Testis (tissue), 2 donors: Measurements from ENCODE around the gene RPTN.

ENCODE experiments used
- POLR2A ChIP-seq: fragments of 450-650 bp; IDR thresholded peaks from one replicate; pipeline ENCODE4 v1.6.1; 2017; ENCODE audit warnings: antibody characterized with exemption, mild to moderate bottlenecking, moderate library complexity
- TF ChIP-seq, protein P1 (sequence below), 3 experiments: fragments of 450-650 bp in 2 of 3; fragments of 200-600 bp in 1 of 3; sonication (generic) in 1 of 3; IDR thresholded peaks; one replicate each; pipeline ENCODE4 v1.5.1; 2016 to 2019; ENCODE audit warnings: antibody characterized with exemption in 3 of 3, mild to moderate bottlenecking in 2 of 3, moderate library complexity in 1 of 3

DNA sequence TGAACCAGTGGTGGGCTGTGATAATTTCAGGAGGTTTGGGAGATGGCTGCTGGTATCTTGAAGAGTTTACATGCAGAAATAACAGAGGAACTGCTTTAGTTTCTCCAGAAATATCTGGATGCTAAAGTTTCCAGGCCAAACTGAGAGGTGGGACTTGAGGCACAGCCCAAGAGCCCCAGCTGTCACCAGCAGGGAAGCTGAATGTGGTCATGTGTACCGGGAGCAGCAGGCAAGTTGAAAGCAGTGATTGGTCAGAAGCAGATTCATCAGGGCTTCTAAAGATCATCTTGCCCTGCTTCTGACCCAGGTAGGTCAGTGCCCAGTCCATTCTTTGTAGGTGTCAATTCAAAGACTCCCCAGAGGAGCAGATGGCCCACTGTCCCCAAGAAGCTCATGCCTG is 7.9 kb upstream of the RPTN start:
- TF ChIP-seq, protein P1, sequence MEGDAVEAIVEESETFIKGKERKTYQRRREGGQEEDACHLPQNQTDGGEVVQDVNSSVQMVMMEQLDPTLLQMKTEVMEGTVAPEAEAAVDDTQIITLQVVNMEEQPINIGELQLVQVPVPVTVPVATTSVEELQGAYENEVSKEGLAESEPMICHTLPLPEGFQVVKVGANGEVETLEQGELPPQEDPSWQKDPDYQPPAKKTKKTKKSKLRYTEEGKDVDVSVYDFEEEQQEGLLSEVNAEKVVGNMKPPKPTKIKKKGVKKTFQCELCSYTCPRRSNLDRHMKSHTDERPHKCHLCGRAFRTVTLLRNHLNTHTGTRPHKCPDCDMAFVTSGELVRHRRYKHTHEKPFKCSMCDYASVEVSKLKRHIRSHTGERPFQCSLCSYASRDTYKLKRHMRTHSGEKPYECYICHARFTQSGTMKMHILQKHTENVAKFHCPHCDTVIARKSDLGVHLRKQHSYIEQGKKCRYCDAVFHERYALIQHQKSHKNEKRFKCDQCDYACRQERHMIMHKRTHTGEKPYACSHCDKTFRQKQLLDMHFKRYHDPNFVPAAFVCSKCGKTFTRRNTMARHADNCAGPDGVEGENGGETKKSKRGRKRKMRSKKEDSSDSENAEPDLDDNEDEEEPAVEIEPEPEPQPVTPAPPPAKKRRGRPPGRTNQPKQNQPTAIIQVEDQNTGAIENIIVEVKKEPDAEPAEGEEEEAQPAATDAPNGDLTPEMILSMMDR (IDR thresholded peaks at IDR 0.05), result no peak
- TF ChIP-seq POLR2A, result no peak
